ENCODE results near the gene ATRNL1. TPM values are rescaled to one million over a fixed set of nuclear protein-coding genes. Genes with fewer than 3 reads are reported as not detected.

The ATRNL1 gene
- total RNA-seq, 1 donor from 2014 or later: 11.4 TPM

GRCh38 chr10:115939101-115939854 is 846.1 kb downstream of the ATRNL1 start:
- Histone ChIP-seq H3K4me3 (ENCODE audit: low read depth, low read length) (no peak overlapping the region), H3K36me3 (ENCODE audit: control insufficient read depth, insufficient read depth, low read length) (no peaks in the 10 kb centered on the region), H3K27me3 (ENCODE audit: control insufficient read depth, insufficient read depth, low read length) (no peaks in the 10 kb centered on the region)
- TF ChIP-seq CTCF (IDR thresholded peaks at IDR 0.05; ENCODE audit: insufficient read depth, low read length, poor library complexity, severe bottlenecking): no peak
- DNase-seq (ENCODE audit: low read depth): no peak

- no peak for TF ChIP-seq CTCF (IDR thresholded peaks at IDR 0.05; ENCODE audit: insufficient read depth, low read length, poor library complexity, severe bottlenecking)
- Histone ChIP-seq H3K4me3 (ENCODE audit: low read depth, low read length) (no peak overlapping the region), H3K36me3 (ENCODE audit: control insufficient read depth, insufficient read depth, low read length) (no peaks in the 10 kb centered on the region), H3K27me3 (ENCODE audit: control insufficient read depth, insufficient read depth, low read length) (no peaks in the 10 kb centered on the region)
- DNase-seq (ENCODE audit: low read depth): no peak
Observed at GRCh38 chr10:115941361-115941771, 848.2 kb downstream of the ATRNL1 start.

- no peak overlapping the region for H3K4me3 ChIP-seq (ENCODE audit: low read depth, low read length)
- H3K27me3 ChIP-seq (ENCODE audit: control insufficient read depth, insufficient read depth, low read length): no peaks in the 10 kb centered on the region
- no peak for DNase-seq (ENCODE audit: low read depth)
- no peak for TF ChIP-seq CTCF (IDR thresholded peaks at IDR 0.05; ENCODE audit: insufficient read depth, low read length, poor library complexity, severe bottlenecking)
- no peaks in the 10 kb centered on the region for H3K36me3 ChIP-seq (ENCODE audit: control insufficient read depth, insufficient read depth, low read length)
Observed at GRCh38 chr10:115942101-115942500, 848.9 kb downstream of the ATRNL1 start.

- no peak for TF ChIP-seq CTCF (IDR thresholded peaks at IDR 0.05; ENCODE audit: insufficient read depth, low read length, poor library complexity, severe bottlenecking)
- no peaks in the 10 kb centered on the region for H3K27me3 ChIP-seq (ENCODE audit: control insufficient read depth, insufficient read depth, low read length)
- DNase-seq (ENCODE audit: low read depth): no peak
- H3K4me3 ChIP-seq (ENCODE audit: low read depth, low read length): no peak overlapping the region
- no peaks in the 10 kb centered on the region for H3K36me3 ChIP-seq (ENCODE audit: control insufficient read depth, insufficient read depth, low read length)
Observed at GRCh38 chr10:115944538-115944937, 851.4 kb downstream of the ATRNL1 start.

- no peaks in the 10 kb centered on the region for H3K36me3 ChIP-seq (ENCODE audit: control insufficient read depth, insufficient read depth, low read length)
- no peak overlapping the region for H3K4me3 ChIP-seq (ENCODE audit: low read depth, low read length)
- no peaks in the 10 kb centered on the region for H3K27me3 ChIP-seq (ENCODE audit: control insufficient read depth, insufficient read depth, low read length)
- TF ChIP-seq CTCF (IDR thresholded peaks at IDR 0.05; ENCODE audit: insufficient read depth, low read length, poor library complexity, severe bottlenecking): no peak
- DNase-seq (ENCODE audit: low read depth): no peak
Observed at GRCh38 chr10:115945701-115946445, 852.7 kb downstream of the ATRNL1 start.
